Activated naive CD4-positive, alpha-beta T cell treated with Interleukin-2 at 50 U/mL for 16 hours (primary cell): Measurements from ENCODE around the gene ANKRD55.
"Not testable (repeated sequence)": the region's sequence is repeated elsewhere in the genome, so short reads cannot be mapped to it uniquely, and the experiment has no call there.

ENCODE experiments used
- DNase-seq: peaks from one replicate; pipeline ENCODE4 v3.0.0-alpha.2; 2020

Gene ANKRD55

GRCh38 chr5:56233230-56233629, at the start of gene ANKRD55:
Gene ANKRD55 (minus strand): TSS chr5:56233330. CDS start chr5:56232913, 417 bp downstream.
- DNase-seq = no peak

- no peak for DNase-seq
Observed at GRCh38 chr5:56282216-56282615, 49.1 kb upstream of the ANKRD55 start.

DNA sequence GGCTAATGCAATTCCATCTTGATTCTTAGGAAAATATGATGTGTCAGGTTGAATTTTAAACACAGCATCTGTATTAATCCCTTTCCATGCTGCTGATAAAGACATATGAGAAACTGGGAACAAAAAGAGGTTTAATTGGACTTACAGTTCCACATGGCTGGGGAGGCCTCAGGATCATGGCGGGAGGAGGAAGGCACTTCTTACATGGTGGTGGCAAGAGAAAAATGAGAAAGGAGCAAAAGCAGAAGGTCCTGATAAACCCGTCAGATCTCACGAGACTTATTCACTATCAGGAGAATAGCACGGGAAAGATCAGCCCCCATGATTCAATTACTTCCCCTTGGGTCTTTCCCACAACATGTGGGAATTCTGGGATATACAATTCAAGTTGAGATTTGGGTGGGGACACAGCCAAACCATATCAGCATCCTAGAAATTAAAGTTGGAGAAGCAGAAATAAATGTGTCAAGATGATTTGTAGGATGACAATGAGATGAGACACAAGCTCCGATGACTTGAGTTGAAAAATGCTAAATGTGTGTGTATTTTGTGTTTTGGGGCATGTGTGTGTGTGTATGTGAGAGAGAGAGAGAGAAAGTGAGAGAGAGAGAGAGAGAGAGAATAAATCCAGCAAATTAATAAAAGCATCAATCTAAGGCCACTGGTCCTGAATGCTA, 48.5 kb upstream of the ANKRD55 start:
- DNase-seq = no peak

GRCh38 chr5:56279979-56280378, 46.8 kb upstream of the ANKRD55 start:
- DNase-seq = no peak

GRCh38 chr5:56279291-56279690, 46.2 kb upstream of the ANKRD55 start:
- no peak for DNase-seq

DNA sequence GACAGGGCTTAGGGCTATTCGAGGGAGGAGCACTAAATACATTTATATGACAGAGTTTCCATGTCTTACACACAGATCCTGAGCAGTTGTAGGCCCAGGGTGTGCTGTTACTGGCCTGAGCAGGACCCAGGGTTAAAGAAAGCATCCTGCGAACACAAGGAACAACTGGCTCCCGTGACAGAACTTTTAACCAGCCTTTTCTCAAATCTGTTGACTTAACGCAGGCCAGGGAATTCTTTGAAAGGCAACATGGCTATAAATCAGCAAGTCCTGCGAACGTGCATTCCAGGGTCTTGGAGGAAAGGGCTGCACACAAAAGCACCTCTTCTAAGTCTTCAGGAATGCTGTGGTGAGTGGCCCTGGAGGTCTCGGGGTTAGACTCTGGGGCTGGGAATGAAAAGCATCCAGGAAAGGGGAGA, 45.2 kb upstream of the ANKRD55 start:
- no peak for DNase-seq

DNA sequence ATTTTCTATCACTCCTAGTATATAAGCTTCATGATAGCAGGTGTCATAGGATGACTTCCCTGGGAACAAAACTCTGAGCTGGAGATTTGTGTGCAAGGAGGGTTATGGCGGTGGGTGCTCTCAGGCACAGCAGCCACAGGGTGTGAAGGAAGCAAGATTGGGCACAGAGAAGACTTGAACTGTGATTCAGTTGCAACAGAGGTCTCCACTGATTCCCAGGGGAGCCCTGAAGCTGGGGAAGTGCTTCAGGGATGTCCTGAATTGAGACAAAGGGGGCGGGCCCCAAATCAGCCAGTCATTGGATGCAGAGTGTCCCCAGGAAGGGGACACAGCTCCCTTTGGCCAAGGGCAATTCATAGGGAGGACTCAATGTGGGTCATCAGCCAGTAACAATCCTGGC, 44.4 kb upstream of the ANKRD55 start:
- no peak for DNase-seq

DNA sequence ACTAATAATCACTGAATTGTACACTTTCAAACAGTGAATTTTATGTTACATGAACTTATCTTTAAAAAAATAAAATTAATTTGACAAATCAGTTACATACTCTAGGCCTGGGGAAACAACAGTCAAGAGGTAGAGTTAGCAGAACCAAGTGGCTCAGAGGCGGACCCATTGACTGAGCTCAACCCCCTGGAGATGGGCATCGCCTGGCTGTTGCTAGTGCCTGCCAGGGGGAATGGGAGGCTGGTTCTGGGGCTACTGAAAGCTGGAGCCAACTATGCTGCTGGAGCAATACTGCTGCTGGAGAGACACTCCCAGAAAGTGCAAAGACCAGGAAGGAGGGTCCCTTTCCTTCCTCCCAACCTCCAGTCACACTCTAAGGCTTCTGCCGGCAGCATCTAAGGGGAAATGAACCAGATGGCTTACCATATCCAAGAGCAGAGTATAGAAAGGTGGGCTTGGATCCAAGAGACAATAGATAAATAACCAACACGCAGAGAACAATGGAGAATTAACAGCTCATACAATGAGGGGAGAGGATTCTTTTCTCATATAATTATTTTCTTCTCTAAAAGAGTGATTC, 40.3 kb upstream of the ANKRD55 start:
- DNase-seq = no peak

DNA sequence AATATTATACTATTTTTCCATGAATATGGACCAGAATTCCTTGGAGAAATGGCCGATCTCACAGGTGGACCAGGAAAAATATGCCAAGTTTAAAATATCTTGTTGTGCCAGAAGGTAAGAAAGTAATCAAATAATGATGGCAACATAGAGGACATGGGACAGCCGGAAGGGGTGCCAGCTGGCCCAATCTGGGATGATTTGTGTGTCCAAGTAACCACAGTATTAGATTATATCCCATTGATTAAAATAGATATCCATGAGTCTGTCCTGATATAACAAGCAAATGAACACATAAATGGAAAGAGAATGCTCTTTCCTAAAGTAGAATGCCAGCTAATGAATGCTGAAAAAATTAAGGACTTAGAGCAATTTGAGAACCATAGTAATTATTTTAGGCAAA, 39.6 kb upstream of the ANKRD55 start:
- DNase-seq = no peak

DNA sequence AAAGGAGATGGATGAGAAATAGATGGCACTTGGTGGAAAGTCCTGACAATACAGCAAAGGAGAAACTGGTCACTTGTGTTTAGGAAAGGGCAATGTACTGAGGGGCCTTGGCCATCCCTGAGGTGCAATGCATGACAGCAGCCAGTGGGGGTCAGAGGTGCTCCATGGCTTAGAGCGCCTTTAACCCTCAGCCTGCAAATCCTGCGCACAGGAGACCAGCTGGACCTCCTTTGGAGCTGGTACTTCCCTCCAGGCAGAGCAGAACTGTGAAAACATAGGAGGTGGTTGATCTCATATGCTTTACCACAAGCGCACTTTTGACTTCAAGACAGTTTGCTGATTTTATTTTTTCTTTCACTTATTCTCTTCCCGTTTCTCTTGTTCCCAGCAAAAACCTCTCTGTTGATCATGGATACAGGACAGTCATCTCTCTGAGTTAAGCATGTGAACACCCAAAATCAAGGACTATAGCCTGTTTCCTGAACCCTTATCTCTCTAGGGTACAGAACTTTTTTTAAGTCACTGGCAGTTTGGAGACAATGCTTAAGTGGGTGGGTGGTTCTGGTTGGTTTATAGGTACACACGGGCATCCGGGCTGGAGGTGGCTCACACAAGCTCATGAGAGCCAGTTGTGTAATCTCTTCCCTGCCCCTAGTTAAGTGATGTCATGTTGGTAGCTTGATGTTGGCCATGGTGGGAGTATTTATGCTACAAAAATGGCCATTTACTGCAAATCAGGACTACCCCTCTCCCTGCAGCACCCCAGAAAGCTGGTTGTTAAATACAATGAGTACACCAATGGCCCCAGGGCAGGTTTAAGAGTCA, 37.6 kb upstream of the ANKRD55 start:
- DNase-seq = peak; percentile 79

DNA sequence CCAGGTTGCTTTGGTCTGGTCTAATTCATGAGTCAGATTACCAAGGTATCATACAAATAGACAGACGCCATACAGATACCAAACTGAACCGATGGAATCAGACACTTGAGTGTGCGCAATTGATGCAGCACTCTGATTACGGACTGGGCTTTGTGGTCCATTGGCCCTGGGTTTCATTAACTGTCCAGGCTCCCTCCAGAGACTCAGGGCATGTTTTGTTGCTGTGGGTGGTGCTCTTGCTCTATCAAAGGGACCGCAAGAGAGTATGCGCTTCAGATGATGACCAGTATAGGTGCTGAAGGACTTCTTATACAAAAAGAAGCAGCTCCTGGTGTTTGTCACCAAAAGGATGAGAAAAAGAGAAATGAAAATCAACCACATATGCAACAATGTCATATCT, 36.9 kb upstream of the ANKRD55 start:
- DNase-seq = no peak

- no peak for DNase-seq
Observed at GRCh38 chr5:56269216-56269927, 36.2 kb upstream of the ANKRD55 start.

- DNase-seq = not testable (repeated sequence)
Observed at GRCh38 chr5:56268707-56269106, 35.6 kb upstream of the ANKRD55 start.

- DNase-seq = no peak
Observed at GRCh38 chr5:56267856-56268255, 34.7 kb upstream of the ANKRD55 start.

- peak; percentile 8 for DNase-seq
Observed at GRCh38 chr5:56264417-56265025, 31.4 kb upstream of the ANKRD55 start.

- no peak for DNase-seq
Observed at GRCh38 chr5:56262279-56262678, 29.1 kb upstream of the ANKRD55 start.

GRCh38 chr5:56259002-56259511, 25.9 kb upstream of the ANKRD55 start:
- no peak for DNase-seq

GRCh38 chr5:56257763-56258529, 24.8 kb upstream of the ANKRD55 start:
- DNase-seq = not testable (repeated sequence)

GRCh38 chr5:56257010-56257409, 23.9 kb upstream of the ANKRD55 start:
- no peak for DNase-seq

DNA sequence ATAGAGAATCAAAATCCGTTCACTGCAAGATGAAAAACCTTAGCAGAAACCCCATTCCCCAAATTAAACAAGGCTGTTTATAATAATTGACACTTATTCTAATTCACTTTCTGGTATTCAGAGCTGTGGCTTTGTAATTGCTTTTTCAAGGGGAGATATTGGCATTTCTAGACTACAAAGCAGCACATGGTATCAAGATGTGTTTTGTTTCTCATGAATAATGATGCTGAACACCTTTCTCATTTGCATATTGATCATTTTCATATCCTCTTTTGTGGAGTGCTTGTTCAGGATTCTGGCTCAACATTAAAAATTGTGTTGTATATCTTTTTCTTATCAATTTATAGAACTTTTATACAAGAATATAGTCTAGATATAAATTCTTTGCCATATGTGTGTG, 22.4 kb upstream of the ANKRD55 start:
- DNase-seq = no peak

DNA sequence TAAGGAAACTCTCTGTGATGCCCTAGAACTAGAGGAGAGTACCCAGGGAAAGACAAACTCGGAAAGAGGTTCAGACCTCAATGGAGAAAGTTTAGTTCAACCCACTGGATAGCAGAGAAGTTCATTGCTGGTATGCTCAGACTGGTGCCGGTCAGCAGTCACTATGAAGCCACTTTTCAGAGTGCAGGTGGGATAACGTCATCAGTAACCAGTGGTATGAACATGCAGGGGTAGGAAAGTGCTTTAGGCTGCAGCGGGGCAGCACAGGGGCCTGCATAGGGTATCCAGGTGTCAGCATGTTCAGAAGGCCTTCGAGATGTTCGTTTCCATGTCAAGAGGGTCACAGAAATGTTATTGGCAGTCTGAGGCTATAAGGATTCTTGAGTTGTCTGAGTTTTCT, 20.8 kb upstream of the ANKRD55 start:
- no peak for DNase-seq

DNA sequence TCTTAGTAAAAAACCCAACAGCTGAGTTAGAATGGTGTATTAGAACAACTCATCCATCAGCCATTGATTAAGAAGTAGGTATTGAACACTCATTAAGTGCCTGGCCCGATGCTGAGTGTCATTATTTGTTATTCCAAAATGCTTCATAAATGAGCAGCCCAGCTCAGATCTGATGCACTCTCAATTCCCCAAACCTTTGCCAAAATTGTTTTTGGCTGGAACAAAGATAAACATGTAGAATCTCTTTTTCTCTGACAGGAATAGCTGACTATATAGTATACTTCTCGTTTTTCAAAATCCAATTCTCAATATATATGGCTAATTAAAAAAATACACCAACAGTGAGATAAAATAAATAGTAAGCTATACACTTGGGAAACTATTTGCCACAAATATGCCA, 20.0 kb upstream of the ANKRD55 start:
- DNase-seq = no peak
